Measurements from ENCODE around the gene TMC4. TPM values are rescaled to one million over a fixed set of nuclear protein-coding genes. Genes with fewer than 3 reads are reported as not detected.
A peak's percentile ranks its signal among the peaks of the same experiment; 100 is the strongest.

The TMC4 gene
- total RNA-seq, 2 donors from 2014 or later: 57.3 to 126 TPM

- peak; percentile 100 for DNase-seq
- TF ChIP-seq CTCF (IDR thresholded peaks at IDR 0.05) (peak in 5 of 7 experiments; percentile 7 to 54 (median 41)), POLR2A (IDR thresholded peaks at IDR 0.05) (peak; percentile 54 to 82 (median 79))
- peak within 1 kb of the TSS; percentile 30 to 59 for H3K4me3 ChIP-seq
- intact Hi-C loops (cut with DNase I): no loop called here
- peaks cover 46% of the 10 kb centered on the region for H3K4me1 ChIP-seq
- peak; percentile 93 for ATAC-seq
- 0% methylated on average over 70 to 72 of the region's 72 CpGs for WGBS, 2 donors
- H3K27ac ChIP-seq: peak within 1 kb of the TSS; percentile 86 to 96 (median 93)
- no peaks in the 10 kb centered on the region for H3K27me3 ChIP-seq
- peaks cover 5 to 11% of the 10 kb centered on the region in 2 donors for H3K36me3 ChIP-seq (replicated peaks in 1 of 2; ENCODE audit: insufficient read depth in 1 of 2, low read depth in 2 of 2)
- H3K9me3 ChIP-seq: no peaks in the 10 kb centered on the region
Measured at GRCh38 chr19:54159352-54160181, 13.4 kb downstream of the TMC4 start, which contains the start of gene LENG1. LENG1 (minus strand) TSS chr19:54159721; CDS start chr19:54159695, 26 bp downstream.

GRCh38 chr19:54158812-54159351, 14.1 kb downstream of the TMC4 start:
- Histone ChIP-seq H3K27ac (peak overlapping the region; percentile 80 to 96 (median 93)), H3K27me3 (no peaks in the 10 kb centered on the region), H3K4me3 (peak overlapping the region; percentile 30 to 59), H3K36me3 (replicated peaks in 1 of 2; ENCODE audit: insufficient read depth in 1 of 2, low read depth in 2 of 2) (peaks cover 5 to 13% of the 10 kb centered on the region in 2 donors), H3K9me3 (no peaks in the 10 kb centered on the region), H3K4me1 (peaks cover 42% of the 10 kb centered on the region)
- ATAC-seq: no peak
- WGBS, 2 donors: 5 to 6% methylated on average over 7 to 19 of the region's 19 CpGs
- no peak for DNase-seq
- intact Hi-C loops (cut with DNase I): no loop called here
- TF ChIP-seq CTCF (IDR thresholded peaks at IDR 0.05): no peak
- no peak for TF ChIP-seq POLR2A (IDR thresholded peaks at IDR 0.05)

- H3K36me3 ChIP-seq (replicated peaks in 1 of 2; ENCODE audit: insufficient read depth in 1 of 2, low read depth in 2 of 2): peaks cover 5 to 28% of the 10 kb centered on the region in 2 donors
- intact Hi-C loops (cut with DNase I): no loop called here
- no peak overlapping the region for H3K27ac ChIP-seq
- 79 to 83% methylated on average over 3 of the region's 3 CpGs for WGBS, 2 donors
- no peaks in the 10 kb centered on the region for H3K9me3 ChIP-seq
- H3K27me3 ChIP-seq: no peaks in the 10 kb centered on the region
- DNase-seq: no peak
- no peak for ATAC-seq
- no peak overlapping the region for H3K4me3 ChIP-seq
- TF ChIP-seq POLR2A (IDR thresholded peaks at IDR 0.05) (no peak), CTCF (IDR thresholded peaks at IDR 0.05) (no peak)
- H3K4me1 ChIP-seq: peaks cover 34% of the 10 kb centered on the region
Measured at GRCh38 chr19:54156953-54157352, 16.0 kb downstream of the TMC4 start.

GRCh38 chr19:54156490-54156889, 16.5 kb downstream of the TMC4 start:
- ATAC-seq (no peak), DNase-seq (no peak)
- H3K4me3 ChIP-seq: no peak overlapping the region
- no peak for TF ChIP-seq POLR2A (IDR thresholded peaks at IDR 0.05)
- TF ChIP-seq CTCF (IDR thresholded peaks at IDR 0.05): no peak
- intact Hi-C loops (cut with DNase I): no loop called here
- H3K4me1 ChIP-seq: peaks cover 29% of the 10 kb centered on the region
- peaks cover 5 to 29% of the 10 kb centered on the region in 2 donors for H3K36me3 ChIP-seq (replicated peaks in 1 of 2; ENCODE audit: insufficient read depth in 1 of 2, low read depth in 2 of 2)
- WGBS, 2 donors: 67 to 77% methylated on average over 8 to 10 of the region's 11 CpGs
- no peak overlapping the region for H3K27ac ChIP-seq
- no peaks in the 10 kb centered on the region for H3K27me3 ChIP-seq
- H3K9me3 ChIP-seq: no peaks in the 10 kb centered on the region

Measured in body of pancreas (tissue), 4 donors.